Renal pelvis (tissue), 12 donors: ENCODE results near the gene MBLAC1. TPM values are rescaled to one million over a fixed set of nuclear protein-coding genes. Genes with fewer than 3 reads are reported as not detected.

Source experiments
- DNase-seq: peaks from one replicate; pipeline ENCODE4 v3.0.0-alpha.2; 2013
- long read RNA-seq, 16 experiments: transcript quantifications; one replicate each; lab custom pipeline, GENCODE V29; 2026
- polyA plus RNA-seq, 3 donors: library from polyadenylated mRNA; unstranded; fragments of 120-200 nt; gene quantifications; one replicate each; pipeline ENCODE4 v1.2.1, GENCODE V29; 2013; ENCODE audit not compliant: insufficient read length in 3 of 3

MBLAC1 gene, protein sequence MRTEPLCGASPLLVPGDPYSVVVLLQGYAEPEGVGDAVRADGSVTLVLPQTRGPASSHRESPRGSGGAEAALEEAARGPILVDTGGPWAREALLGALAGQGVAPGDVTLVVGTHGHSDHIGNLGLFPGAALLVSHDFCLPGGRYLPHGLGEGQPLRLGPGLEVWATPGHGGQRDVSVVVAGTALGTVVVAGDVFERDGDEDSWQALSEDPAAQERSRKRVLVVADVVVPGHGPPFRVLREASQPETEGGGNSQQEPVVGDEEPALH
- polyA plus RNA-seq, result 1 to 10 TPM; 1.7 to 2.6 (median 2.0) TPM
- long read RNA-seq, donor 1, partial matches to known transcripts, result 0 of 1 reads
- long read RNA-seq, donor 1, other reads (novel, unspliced or antisense), result 0 of 1 reads
- long read RNA-seq, donor 2, partial matches to known transcripts, result 0 of 3 reads
- long read RNA-seq, donor 2, other reads (novel, unspliced or antisense), result 0 of 3 reads
- long read RNA-seq, donor 3, partial matches to known transcripts, result 0 of 2 reads
- long read RNA-seq, donor 3, other reads (novel, unspliced or antisense), result 0 of 2 reads
- long read RNA-seq, donor 4, transcript MBLAC1-201 (2 exons, 1,502 nt), result major isoform, 5 of 6 reads
- long read RNA-seq, donor 4, partial matches to known transcripts, result 0 of 6 reads
- long read RNA-seq, donor 4, other reads (novel, unspliced or antisense), result 0 of 6 reads
- long read RNA-seq, donor 5, partial matches to known transcripts, result 0 of 1 reads
- long read RNA-seq, donor 5, other reads (novel, unspliced or antisense), result 0 of 1 reads
- long read RNA-seq, donor 6, result 0 reads
- long read RNA-seq, donor 7, partial matches to known transcripts, result 0 of 2 reads
- long read RNA-seq, donor 7, other reads (novel, unspliced or antisense), result 0 of 2 reads
- long read RNA-seq, donor 8, partial matches to known transcripts, result 0 of 1 reads
- long read RNA-seq, donor 8, other reads (novel, unspliced or antisense), result 0 of 1 reads
- long read RNA-seq, donor 9, partial matches to known transcripts, result 0 of 2 reads
- long read RNA-seq, donor 9, other reads (novel, unspliced or antisense), result 0 of 2 reads
- long read RNA-seq, donor 10, partial matches to known transcripts, result 0 of 1 reads
- long read RNA-seq, donor 10, other reads (novel, unspliced or antisense), result 0 of 1 reads
- long read RNA-seq, donor 11, partial matches to known transcripts, result 0 of 4 reads
- long read RNA-seq, donor 11, other reads (novel, unspliced or antisense), result 0 of 4 reads
- long read RNA-seq, donor 12, partial matches to known transcripts, result 0 of 2 reads
- long read RNA-seq, donor 12, other reads (novel, unspliced or antisense), result 0 of 2 reads
- long read RNA-seq, donor 13, partial matches to known transcripts, result 0 of 1 reads
- long read RNA-seq, donor 13, other reads (novel, unspliced or antisense), result 0 of 1 reads
- long read RNA-seq, donor 14, partial matches to known transcripts, result 0 of 2 reads
- long read RNA-seq, donor 14, other reads (novel, unspliced or antisense), result 0 of 2 reads
- long read RNA-seq, donor 15, partial matches to known transcripts, result 0 of 1 reads
- long read RNA-seq, donor 15, other reads (novel, unspliced or antisense), result 0 of 1 reads
- long read RNA-seq, donor 16, result 0 reads

DNA sequence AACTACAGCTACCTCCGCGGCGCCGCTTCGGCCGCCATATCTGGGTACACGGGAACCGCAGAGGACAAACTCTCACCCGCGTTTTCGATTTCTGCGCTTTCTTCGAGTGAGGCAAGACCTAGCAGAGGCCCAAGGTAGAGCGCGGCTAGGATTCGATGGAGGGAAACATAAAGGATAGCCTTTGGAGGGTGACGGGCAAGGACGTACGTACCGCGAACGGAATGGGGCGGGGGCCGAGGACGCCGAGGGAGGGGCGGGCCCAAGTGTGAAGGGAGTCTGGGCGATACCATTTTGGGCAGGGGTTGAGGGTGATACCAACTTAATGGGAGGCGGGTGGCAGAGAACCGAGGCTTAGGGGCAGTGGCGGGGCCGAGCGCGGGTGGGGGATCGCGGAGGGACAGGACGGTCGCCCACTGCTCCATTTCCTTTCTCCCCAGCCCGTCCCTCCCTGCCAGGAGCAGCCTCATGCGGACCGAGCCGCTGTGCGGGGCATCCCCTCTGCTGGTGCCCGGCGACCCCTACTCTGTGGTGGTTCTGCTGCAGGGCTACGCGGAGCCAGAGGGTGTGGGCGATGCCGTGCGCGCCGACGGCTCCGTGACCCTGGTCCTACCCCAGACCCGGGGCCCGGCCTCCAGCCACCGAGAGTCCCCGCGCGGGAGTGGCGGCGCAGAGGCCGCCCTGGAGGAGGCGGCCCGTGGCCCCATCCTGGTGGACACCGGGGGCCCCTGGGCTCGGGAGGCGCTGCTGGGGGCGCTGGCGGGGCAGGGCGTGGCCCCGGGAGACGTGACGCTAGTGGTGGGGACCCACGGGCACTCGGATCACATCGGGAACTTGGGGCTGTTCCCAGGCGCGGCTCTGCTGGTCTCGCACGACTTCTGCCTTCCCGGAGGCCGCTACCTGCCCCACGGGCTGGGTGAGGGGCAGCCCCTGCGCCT lies at the start of gene MBLAC1:
TSS of gene MBLAC1 (plus strand) at position 37 of the 935 bp plus-strand sequence. CDS start at position 466, 429 bp downstream.
- peak; percentile 94 for DNase-seq

DNA sequence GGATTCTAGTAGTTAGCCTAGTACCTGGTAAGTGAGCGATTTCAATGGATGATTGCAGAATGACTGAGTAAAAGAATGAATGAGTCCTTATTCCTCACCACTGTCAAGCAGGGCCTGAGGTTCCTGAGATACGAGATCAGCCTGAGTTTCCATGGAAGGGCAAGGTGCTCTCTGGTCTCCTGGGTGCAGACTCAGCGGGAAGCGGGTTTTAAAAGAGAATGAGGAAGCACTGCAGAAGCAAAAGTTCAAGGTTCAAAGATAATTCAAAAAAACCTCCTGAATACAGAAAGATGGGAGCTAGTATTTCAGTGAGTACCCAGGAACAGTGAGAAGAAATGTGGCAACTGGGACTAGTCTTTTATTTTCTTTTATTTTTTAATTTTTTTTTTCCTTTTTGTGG lies 49.6 kb upstream of the MBLAC1 start:
- no peak for DNase-seq

- no peak for DNase-seq
Measured at GRCh38 chr7:100079024-100079560, 47.7 kb upstream of the MBLAC1 start.

DNA sequence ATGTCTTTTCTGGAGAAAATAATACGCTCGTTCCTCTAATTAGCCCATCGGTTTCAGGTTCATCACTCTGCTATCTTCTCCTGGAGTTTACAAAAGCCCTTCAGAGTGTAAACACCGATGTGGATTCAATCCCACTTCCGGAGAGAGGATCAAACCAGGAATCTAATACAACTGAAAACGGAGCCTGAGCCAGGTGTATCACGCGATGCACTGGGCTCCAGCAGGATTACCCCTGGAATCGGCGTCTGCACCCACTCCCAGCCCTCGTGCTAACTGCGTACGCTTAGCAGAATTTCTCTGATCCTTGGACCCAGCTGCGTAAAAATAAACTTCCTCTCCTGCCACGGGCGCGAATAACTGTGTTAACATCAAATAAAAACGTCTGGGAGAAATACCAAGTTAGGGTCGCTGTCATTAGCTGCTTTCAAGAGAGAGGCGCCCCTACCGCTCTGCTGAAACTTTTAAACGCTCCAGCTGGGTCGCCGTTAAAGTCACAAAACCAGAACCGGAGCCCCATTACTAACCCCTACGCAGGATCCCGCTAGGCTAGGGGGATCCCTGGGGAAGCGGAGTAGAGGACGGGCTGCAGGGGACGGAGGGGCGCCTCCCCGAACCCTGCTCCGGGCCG lies 45.7 kb upstream of the MBLAC1 start:
- no peak for DNase-seq

DNA sequence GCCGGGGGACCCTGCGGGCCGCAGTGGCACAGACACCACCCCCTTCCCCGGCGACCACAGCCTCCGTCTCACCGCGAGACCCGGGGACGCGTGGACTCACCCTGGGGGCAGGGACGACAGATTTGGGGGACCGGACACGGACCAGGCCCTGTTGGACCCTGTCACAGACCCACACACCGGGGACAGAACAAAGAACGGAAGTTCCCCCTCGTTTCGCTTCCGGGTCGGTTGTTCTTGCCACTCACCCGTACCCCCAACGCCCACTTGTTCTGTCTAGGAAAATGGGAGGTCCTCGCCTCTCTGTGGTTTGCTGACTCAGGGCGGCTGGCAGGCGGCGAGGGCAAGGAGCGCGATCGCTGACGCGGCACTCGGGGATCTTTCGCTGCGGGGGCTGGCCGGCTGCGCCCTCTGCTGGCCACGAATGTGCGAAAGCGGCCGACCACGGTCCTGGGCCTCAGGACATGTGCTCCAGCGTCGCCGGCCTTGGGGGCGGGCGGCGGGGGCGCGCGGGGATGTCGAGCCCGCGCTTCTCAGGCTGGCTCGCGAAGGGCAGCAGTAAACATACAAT lies 45.1 kb upstream of the MBLAC1 start, which contains the start of gene ZNF3:
TSS of gene ZNF3 (minus strand) at position 189 of the 568 bp plus-strand sequence. CDS start 4,366 bp downstream, outside the sequence.
- peak; percentile 99 for DNase-seq

- DNase-seq, result no peak
Measured at GRCh38 chr7:100082978-100083377, 43.8 kb upstream of the MBLAC1 start.

DNA sequence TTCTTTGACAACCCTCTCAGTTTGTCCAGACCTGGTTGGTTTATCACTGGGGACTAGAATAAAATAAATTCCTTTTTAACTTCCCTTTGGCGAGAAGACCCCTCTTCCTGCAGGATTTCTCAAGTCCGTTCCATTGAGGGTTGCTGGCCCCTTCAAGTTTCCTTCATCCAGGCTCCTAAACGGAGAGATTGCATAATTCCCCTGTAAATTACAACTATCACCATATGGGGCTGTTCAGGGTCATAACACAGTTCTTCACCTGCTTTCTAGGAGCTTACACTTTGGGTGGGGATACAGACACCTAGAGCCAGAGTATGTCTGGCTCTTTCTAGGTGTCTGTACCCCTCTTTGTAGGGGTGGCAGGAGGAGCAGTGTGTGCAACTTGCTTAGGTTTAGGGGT lies 41.3 kb upstream of the MBLAC1 start:
- DNase-seq, result no peak

DNA sequence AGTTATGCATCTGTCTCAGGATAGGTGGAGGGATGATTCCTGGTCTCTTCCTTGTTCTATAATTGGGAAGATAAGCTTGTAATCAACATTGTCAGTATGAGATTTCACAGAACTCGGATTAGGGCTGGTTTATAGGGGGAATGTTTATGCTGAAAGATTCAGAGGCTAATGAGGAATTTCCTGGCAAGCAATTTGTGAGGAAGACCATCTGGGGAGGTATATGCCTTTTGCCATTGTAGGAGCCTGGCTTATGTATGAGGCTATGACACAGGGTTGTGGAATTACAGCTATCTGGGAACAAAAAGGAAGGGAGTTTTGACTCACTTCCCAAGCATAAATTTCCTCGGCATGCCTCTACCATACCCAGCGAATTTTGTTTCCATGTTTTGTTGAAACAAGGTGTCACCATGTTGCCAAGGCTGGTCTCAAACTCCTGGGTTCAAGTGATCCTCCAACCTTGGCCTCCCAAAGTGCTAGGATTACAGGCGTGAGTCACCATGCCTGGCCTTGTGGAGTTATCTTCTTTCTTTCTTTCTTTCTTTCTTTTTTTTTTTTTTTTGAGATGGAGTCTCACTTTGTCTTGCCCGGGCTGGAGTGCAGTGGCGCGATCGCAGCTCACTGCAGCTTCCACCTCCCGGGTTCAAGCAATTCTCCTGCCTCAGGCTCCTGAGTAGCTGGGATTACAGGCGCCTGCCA lies 39.6 kb upstream of the MBLAC1 start:
- DNase-seq, result peak; percentile 62

- no peak for DNase-seq
Measured at GRCh38 chr7:100088095-100088620, 38.6 kb upstream of the MBLAC1 start.

GRCh38 chr7:100088621-100089457 lies 37.9 kb upstream of the MBLAC1 start, which contains the start of gene COPS6:
COPS6 (plus strand) TSS chr7:100088969; CDS start chr7:100088991, 22 bp downstream.
- peak; percentile 84 for DNase-seq

- DNase-seq, result no peak
Measured at GRCh38 chr7:100089458-100090196, 37.1 kb upstream of the MBLAC1 start.

GRCh38 chr7:100090527-100091410 lies 36.0 kb upstream of the MBLAC1 start:
- no peak for DNase-seq

GRCh38 chr7:100091411-100092181 lies 35.2 kb upstream of the MBLAC1 start:
- DNase-seq, result no peak

DNA sequence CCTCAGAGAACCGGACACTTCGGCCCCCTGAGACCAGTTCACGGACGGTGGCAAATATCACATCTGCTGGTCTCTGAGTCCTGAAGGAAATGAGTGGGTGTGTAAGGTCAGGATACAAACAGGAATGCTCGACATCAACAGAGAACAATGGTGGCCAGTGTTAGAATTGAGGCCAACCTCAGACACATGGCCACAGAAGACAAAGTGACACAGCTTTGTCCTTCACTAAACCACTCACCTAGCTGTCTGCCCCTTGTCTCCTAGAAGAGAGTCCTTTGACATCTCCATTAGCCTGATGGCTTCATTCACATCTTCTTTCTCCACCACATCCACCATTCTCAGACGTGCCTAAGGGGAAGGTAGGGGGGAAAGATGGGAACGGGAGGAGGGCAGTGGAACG lies 33.7 kb upstream of the MBLAC1 start:
- no peak for DNase-seq
